ENCODE measurements around the gene CNN1.

DNA sequence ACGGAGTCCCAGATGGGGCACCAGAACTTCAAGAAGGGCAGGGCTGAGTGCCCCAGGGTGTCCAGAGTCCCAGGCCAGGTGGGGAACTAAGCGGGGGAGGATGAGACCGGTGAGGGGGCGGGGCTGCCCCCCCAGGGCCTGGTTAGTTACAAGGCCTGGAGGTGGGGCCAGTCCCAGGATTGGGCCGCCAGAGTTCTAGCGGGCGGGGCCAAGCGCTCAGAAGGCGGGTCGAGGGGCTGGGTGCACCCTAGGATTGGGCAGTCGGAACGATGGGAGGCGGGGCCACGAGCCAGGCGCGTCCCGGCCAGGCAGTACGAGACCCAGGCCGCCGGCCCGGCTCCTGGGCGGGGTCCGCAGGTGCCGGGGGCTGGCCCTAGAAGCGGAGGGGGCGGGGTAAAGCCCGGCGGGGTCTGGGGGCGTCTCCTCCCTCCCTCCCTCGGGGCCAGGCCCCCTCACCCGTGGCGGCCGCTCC is 33.6 kb upstream of the CNN1 start:
- TF ChIP-seq, protein P1, sequence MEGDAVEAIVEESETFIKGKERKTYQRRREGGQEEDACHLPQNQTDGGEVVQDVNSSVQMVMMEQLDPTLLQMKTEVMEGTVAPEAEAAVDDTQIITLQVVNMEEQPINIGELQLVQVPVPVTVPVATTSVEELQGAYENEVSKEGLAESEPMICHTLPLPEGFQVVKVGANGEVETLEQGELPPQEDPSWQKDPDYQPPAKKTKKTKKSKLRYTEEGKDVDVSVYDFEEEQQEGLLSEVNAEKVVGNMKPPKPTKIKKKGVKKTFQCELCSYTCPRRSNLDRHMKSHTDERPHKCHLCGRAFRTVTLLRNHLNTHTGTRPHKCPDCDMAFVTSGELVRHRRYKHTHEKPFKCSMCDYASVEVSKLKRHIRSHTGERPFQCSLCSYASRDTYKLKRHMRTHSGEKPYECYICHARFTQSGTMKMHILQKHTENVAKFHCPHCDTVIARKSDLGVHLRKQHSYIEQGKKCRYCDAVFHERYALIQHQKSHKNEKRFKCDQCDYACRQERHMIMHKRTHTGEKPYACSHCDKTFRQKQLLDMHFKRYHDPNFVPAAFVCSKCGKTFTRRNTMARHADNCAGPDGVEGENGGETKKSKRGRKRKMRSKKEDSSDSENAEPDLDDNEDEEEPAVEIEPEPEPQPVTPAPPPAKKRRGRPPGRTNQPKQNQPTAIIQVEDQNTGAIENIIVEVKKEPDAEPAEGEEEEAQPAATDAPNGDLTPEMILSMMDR (IDR thresholded peaks at IDR 0.05; ENCODE audit: borderline replicate concordance, extremely low read depth, low read length, poor library complexity, severe bottlenecking) = no peak
- no peak for TF ChIP-seq EZH2 (IDR thresholded peaks at IDR 0.05; ENCODE audit: borderline replicate concordance, low read depth, low read length, severe bottlenecking)

Data from DND-41 (cell line).